GM13977 (cell line): ENCODE results near the gene NPPB.

Experiments
- DNase-seq: peaks from one replicate; pipeline ENCODE4 v3.0.0; 2012; ENCODE audit warnings: low spot score
- in situ Hi-C: fragments of 300-500 bp; cut with MboI; formaldehyde crosslinking; loops from one replicate; pipeline ENCODE4 v1.12.0; 2022; ENCODE audit warnings: low sequenced_read_pairs, low pct_unique_long_range_greater_than_20kb, mixed read lengths, inconsistent platforms; ENCODE audit not compliant: unreplicated experiment
- TF ChIP-seq, protein P1 (sequence below): IDR thresholded peaks from 2 replicates; pipeline ENCODE4 v1.5.1; 2012; ENCODE audit warnings: mild to moderate bottlenecking, control low read depth; ENCODE audit not compliant: insufficient read depth; ENCODE audit errors: extremely low read depth, missing control alignments

NPPB gene

DNA sequence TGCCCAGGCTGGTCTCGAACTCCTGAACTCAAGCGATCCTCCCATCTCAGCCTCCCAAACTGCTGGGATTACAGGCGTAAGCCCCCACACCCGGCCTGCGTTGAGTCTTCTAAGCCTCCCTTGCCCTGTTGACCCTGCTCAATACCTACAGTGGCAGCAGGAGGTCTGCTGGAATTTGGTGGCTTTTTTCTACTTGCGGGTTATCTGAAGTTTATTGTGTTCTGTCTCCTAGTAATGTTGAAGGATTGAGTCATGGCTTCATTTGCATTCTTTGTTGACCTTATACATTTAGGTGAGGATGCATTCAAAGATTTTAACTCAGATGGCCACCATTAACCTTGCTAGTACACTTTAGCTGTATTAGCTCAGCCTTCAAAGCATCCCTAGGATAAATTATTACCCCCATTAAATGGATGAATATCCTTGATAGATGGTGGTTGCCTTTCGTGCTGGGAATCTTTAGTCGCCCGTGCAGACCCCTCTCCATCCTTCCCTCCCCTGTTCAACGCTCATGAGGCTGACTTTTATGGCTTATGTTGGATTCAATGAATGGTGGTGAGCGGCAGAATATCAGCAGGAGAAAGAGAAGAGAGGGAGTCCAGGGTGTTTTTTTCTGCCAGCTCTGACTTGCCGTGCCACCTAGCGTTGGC, 9.7 kb upstream of the NPPB start:
- in situ Hi-C loops: no loop called here
- TF ChIP-seq, protein P1, sequence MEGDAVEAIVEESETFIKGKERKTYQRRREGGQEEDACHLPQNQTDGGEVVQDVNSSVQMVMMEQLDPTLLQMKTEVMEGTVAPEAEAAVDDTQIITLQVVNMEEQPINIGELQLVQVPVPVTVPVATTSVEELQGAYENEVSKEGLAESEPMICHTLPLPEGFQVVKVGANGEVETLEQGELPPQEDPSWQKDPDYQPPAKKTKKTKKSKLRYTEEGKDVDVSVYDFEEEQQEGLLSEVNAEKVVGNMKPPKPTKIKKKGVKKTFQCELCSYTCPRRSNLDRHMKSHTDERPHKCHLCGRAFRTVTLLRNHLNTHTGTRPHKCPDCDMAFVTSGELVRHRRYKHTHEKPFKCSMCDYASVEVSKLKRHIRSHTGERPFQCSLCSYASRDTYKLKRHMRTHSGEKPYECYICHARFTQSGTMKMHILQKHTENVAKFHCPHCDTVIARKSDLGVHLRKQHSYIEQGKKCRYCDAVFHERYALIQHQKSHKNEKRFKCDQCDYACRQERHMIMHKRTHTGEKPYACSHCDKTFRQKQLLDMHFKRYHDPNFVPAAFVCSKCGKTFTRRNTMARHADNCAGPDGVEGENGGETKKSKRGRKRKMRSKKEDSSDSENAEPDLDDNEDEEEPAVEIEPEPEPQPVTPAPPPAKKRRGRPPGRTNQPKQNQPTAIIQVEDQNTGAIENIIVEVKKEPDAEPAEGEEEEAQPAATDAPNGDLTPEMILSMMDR: no peak
- no peak for DNase-seq

DNA sequence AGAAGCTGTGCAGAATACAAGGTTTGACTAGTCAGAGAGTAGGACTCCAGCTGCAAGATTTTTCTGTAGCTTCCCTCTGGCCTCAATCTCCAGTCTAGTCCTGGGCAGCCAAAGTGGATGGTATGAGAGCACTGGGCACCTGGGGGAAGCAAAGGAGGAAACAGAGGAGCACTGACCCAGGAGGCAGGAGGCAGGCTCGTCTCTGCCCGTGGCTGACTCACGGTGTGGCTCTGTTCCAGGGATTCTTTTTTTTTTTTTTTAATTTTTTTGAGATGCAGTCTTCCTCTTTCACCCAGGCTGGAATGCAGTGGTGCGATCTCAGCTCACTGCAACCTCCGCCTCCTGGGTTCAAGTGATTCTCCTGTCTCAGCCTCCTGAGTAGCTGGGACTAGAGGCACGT, 4.1 kb upstream of the NPPB start:
- no peak for DNase-seq
- TF ChIP-seq, protein P1: no peak
- in situ Hi-C loops: no loop called here

- TF ChIP-seq, protein P1: no peak
- DNase-seq: no peak
Measured at GRCh38 chr1:11860587-11860986, 1.8 kb upstream of the NPPB start.

DNA sequence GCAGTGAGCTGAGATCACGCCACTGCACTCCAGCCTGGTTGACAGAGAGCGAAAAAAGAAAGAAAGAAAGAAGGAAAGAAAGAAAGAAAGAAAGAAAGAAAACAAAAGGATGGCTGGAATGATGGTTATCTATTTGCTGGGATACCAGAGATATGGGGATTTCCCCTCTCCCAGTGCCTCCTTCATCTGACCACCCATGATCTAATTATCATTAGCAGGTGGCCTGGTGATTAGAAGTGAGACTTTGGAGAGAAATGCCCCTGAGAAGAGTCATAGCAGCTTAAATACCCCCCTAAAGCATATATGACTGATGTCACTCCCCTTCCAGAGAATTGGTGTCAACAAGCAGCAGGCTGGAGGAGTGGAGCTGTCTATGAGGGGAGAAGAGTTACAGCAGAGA, 1.3 kb upstream of the NPPB start:
- no peak for DNase-seq
- TF ChIP-seq, protein P1: no peak
- in situ Hi-C loops: no loop called here

More at GRCh38 chr1:11860587-11860986, 1.8 kb upstream of the NPPB start:
- in situ Hi-C loops: no loop called here

DNA sequence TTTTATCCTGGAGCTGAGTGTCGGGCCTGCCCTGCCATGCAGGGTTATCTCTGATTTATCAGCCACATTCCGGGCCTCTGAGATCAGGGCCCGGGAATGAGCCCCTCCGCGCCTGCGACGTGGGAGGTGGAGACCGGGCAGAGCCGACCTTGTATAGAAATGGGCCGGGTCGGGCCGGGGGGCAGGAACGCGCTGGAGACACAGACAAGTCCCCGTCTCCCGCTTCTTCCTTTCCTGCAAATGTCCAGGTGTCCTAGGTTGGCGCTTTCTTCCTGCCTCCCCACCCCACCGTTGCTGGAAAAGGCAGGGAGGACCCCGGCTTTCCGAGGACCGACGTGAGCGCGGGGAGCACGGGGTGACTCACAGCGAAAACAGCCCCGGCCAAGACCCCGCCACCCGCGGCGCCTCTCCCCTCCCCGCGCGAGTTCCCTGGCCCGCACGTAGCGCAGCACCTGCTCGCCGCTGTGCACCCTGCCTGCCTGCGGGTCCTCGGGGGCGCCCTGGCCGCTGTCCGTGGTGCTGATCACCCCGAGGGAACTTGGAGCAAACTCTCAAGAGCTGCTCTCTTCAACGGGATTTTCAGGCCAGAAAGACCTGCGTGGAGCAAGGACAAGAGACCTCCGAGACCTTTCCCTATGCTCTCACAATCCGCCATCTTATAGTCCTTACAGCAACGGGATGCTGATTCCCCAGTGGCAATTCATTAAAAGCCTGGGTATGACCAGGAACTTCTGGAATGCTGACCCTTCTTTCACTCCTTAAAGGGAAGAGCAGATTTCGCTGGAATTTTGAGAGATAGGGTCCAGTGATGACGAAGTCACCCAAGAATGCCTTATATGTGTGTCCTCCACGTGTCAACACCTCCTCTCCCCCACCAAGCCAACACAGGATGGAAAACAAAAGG, 475 bp upstream of the NPPB start:
- in situ Hi-C loops: no loop called here
- DNase-seq: peak; percentile 86
- TF ChIP-seq, protein P1: peak; percentile 26

GRCh38 chr1:11858158-11858557, 587 bp downstream of the NPPB start:
- TF ChIP-seq, protein P1: no peak
- DNase-seq: no peak
- in situ Hi-C loops: no loop called here
